HG03066 (cell line): ENCODE results near the gene CP.

Experiments
- ATAC-seq: cut with Tn5 transposase; IDR thresholded peaks from one replicate; pipeline ENCODE4 v1.9.1; 2021; ENCODE audit warnings: low read depth; ENCODE audit not compliant: unreplicated experiment

The CP gene

GRCh38 chr3:149129326-149130205 lies 92.1 kb downstream of the CP start, which contains the start of gene HPS3:
Gene HPS3, plus strand, starts transcription at chr3:149129638. Its CDS starts 86 bp downstream, at chr3:149129724.
- ATAC-seq = peak; percentile 92

GRCh38 chr3:149128821-149129220 lies 92.8 kb downstream of the CP start:
- no peak for ATAC-seq

- no peak for ATAC-seq
These were observed 98.7 kb downstream of the CP start for GRCh38 chr3:149122721-149123578.
